Progenitor cell of endocrine pancreas (in vitro differentiated cells): Measurements from ENCODE around the gene SYTL3. TPM values are rescaled to one million over a fixed set of nuclear protein-coding genes. Genes with fewer than 3 reads are reported as not detected.
A peak's percentile ranks its signal among the peaks of the same experiment; 100 is the strongest.

Experiments used
- DNase-seq: peaks from one replicate; pipeline ENCODE4 v3.0.0; 2021; ENCODE audit warnings: low spot score; ENCODE audit not compliant: unreplicated experiment
- H3K27ac Mint-ChIP-seq: 2 replicates; pipeline ENCODE4 v1.8.0; 2021; ENCODE audit warnings: mild to moderate bottlenecking, moderate library complexity, mixed read lengths
- H3K27me3 Mint-ChIP-seq: 2 replicates; pipeline ENCODE4 v1.8.0; 2021; ENCODE audit warnings: mixed read lengths
- H3K36me3 Mint-ChIP-seq: 2 replicates; pipeline ENCODE4 v1.8.0; 2022; ENCODE audit warnings: mixed read lengths; ENCODE audit not compliant: insufficient read depth
- H3K4me1 Mint-ChIP-seq: 2 replicates; pipeline ENCODE4 v1.8.0; 2021; ENCODE audit warnings: low read depth, mixed read lengths
- H3K4me3 Mint-ChIP-seq: 2 replicates; pipeline ENCODE4 v1.8.0; 2021; ENCODE audit warnings: low read depth, mild to moderate bottlenecking, moderate library complexity, mixed read lengths
- H3K9me3 Mint-ChIP-seq: 2 replicates; pipeline ENCODE4 v1.8.0; 2021; ENCODE audit warnings: low read depth, mixed read lengths
- CTCF ChIP-seq: fragments of 200-600 bp; sonication (generic); IDR thresholded peaks from one replicate; pipeline ENCODE4 v1.5.0; 2021; ENCODE audit warnings: antibody characterized with exemption, mild to moderate bottlenecking; ENCODE audit not compliant: unreplicated experiment
- total RNA-seq: library from RNA; stranded (reverse); gene quantifications from 2 replicates; pipeline ENCODE4 v1.2.1, GENCODE V29; 2021

Gene SYTL3
- total RNA-seq, 1 donor from 2014 or later, result 2.1 TPM

- Mint-ChIP-seq H3K9me3 (no peaks in the 10 kb centered on the region), H3K36me3 (peaks cover 25% of the 10 kb centered on the region), H3K27ac (no peak overlapping the region), H3K4me1 (peaks cover 17% of the 10 kb centered on the region), H3K27me3 (no peaks in the 10 kb centered on the region), H3K4me3 (no peak overlapping the region)
- TF ChIP-seq CTCF, result no peak
- DNase-seq, result no peak
Observed at GRCh38 chr6:158606935-158607334, 42.9 kb upstream of the SYTL3 start.

- no peak for DNase-seq
- H3K36me3 Mint-ChIP-seq, result peaks cover 22% of the 10 kb centered on the region
- no peaks in the 10 kb centered on the region for H3K27me3 Mint-ChIP-seq
- no peak overlapping the region for H3K27ac Mint-ChIP-seq
- H3K4me1 Mint-ChIP-seq, result peaks cover 23% of the 10 kb centered on the region
- H3K4me3 Mint-ChIP-seq, result no peak overlapping the region
- no peak for TF ChIP-seq CTCF
- H3K9me3 Mint-ChIP-seq, result no peaks in the 10 kb centered on the region
Observed at GRCh38 chr6:158607411-158608170, 42.3 kb upstream of the SYTL3 start.

- Mint-ChIP-seq H3K9me3 (no peaks in the 10 kb centered on the region), H3K4me1 (peaks cover 29% of the 10 kb centered on the region), H3K27ac (no peak overlapping the region), H3K36me3 (peaks cover 18% of the 10 kb centered on the region), H3K4me3 (no peak overlapping the region), H3K27me3 (no peaks in the 10 kb centered on the region)
- TF ChIP-seq CTCF, result no peak
- no peak for DNase-seq
Observed at GRCh38 chr6:158608221-158608620, 41.6 kb upstream of the SYTL3 start.

GRCh38 chr6:158609455-158610155 is 40.2 kb upstream of the SYTL3 start:
- no peak for DNase-seq
- TF ChIP-seq CTCF, result no peak
- Mint-ChIP-seq H3K27ac (peak overlapping the region; percentile 81), H3K4me3 (no peak overlapping the region), H3K9me3 (no peaks in the 10 kb centered on the region), H3K4me1 (peaks cover 31% of the 10 kb centered on the region), H3K36me3 (peaks cover 23% of the 10 kb centered on the region), H3K27me3 (no peaks in the 10 kb centered on the region)

- Mint-ChIP-seq H3K27me3 (no peaks in the 10 kb centered on the region), H3K4me3 (peak overlapping the region; percentile 38), H3K9me3 (no peaks in the 10 kb centered on the region), H3K27ac (peak overlapping the region; percentile 91), H3K4me1 (peaks cover 31% of the 10 kb centered on the region), H3K36me3 (peaks cover 30% of the 10 kb centered on the region)
- DNase-seq, result no peak
- TF ChIP-seq CTCF, result no peak
Observed at GRCh38 chr6:158610319-158610968, 39.4 kb upstream of the SYTL3 start.
